MM.1S (cell line): ENCODE measurements around the gene CLNK.

ENCODE experiments used
- DNase-seq: peaks from one replicate; pipeline ENCODE4 v3.0.0-alpha.2; 2015
- H2AFZ ChIP-seq: fragments of 300-600 bp; sonication (generic); 2 replicates; pipeline ENCODE4 v1.6.0; 2016; ENCODE audit warnings: antibody characterized with exemption, low read length
- H3F3A ChIP-seq: fragments of 300-600 bp; sonication (generic); 2 replicates; pipeline ENCODE4 v1.6.1; 2016; ENCODE audit warnings: mild to moderate bottlenecking, antibody characterized with exemption, low read length, moderate library complexity, mixed read lengths; ENCODE audit not compliant: insufficient read depth
- H3K27ac ChIP-seq: fragments of 300-600 bp; sonication (generic); 2 replicates; pipeline ENCODE4 v1.5.1; 2016; ENCODE audit warnings: mild to moderate bottlenecking, low read length
- H3K27me3 ChIP-seq: fragments of 300-600 bp; sonication (generic); replicated peaks from 2 replicates; pipeline ENCODE4 v1.6.0; 2016; ENCODE audit warnings: low read length; ENCODE audit not compliant: insufficient read depth
- H3K36me3 ChIP-seq: fragments of 300-600 bp; sonication (generic); replicated peaks from 2 replicates; pipeline ENCODE4 v1.6.1; 2016; ENCODE audit warnings: mild to moderate bottlenecking, low read length, mixed read lengths; ENCODE audit not compliant: insufficient read depth
- H3K4me1 ChIP-seq: fragments of 300-600 bp; sonication (generic); 2 replicates; pipeline ENCODE4 v1.6.1; 2016; ENCODE audit warnings: low read length, mixed read lengths
- H3K4me2 ChIP-seq: fragments of 300-600 bp; sonication (generic); 2 replicates; pipeline ENCODE4 v1.6.0; 2016; ENCODE audit warnings: low read depth, low read length
- H3K4me3 ChIP-seq: fragments of 300-600 bp; sonication (generic); 2 replicates; pipeline ENCODE4 v1.5.1; 2016; ENCODE audit warnings: low read length, mixed read lengths
- H3K79me2 ChIP-seq: fragments of 300-600 bp; sonication (generic); 2 replicates; pipeline ENCODE4 v1.6.1; 2016; ENCODE audit warnings: mixed run types, low read length, mixed read lengths
- H3K9ac ChIP-seq: fragments of 300-600 bp; sonication (generic); 2 replicates; pipeline ENCODE4 v1.6.1; 2016; ENCODE audit warnings: low read length, mixed read lengths
- H3K9me2 ChIP-seq: fragments of 300-600 bp; sonication (generic); replicated peaks from 2 replicates; pipeline ENCODE4 v1.6.1; 2016; ENCODE audit warnings: mild to moderate bottlenecking, low read length, mixed read lengths; ENCODE audit not compliant: insufficient read depth
- H3K9me3 ChIP-seq: fragments of 300-600 bp; sonication (generic); replicated peaks from 2 replicates; pipeline ENCODE4 v1.6.1; 2016; ENCODE audit warnings: mild to moderate bottlenecking, low read length, mixed read lengths; ENCODE audit not compliant: insufficient read depth
- H4K20me1 ChIP-seq: fragments of 300-600 bp; sonication (generic); 2 replicates; pipeline ENCODE4 v1.6.1; 2016; ENCODE audit warnings: mild to moderate bottlenecking, low read length, moderate library complexity, mixed read lengths; ENCODE audit not compliant: insufficient read depth
- EZH2 ChIP-seq: fragments of 300-600 bp; sonication (generic); optimal IDR thresholded peaks from 2 replicates; pipeline ENCODE3; 2017; ENCODE audit warnings: low read depth, mild to moderate bottlenecking, antibody characterized with exemption, low read length, mixed read lengths
- EZH2phosphoT487 ChIP-seq: fragments of 300-600 bp; sonication (generic); IDR thresholded peaks from 2 replicates; pipeline ENCODE4 v1.6.1; 2018; ENCODE audit warnings: antibody characterized with exemption, low read length
- TF ChIP-seq, protein P1 (sequence below): fragments of 300-600 bp; sonication (generic); IDR thresholded peaks from 2 replicates; pipeline ENCODE4 v1.5.1; 2016; ENCODE audit warnings: antibody characterized with exemption, low read length, mixed read lengths

Gene CLNK

DNA sequence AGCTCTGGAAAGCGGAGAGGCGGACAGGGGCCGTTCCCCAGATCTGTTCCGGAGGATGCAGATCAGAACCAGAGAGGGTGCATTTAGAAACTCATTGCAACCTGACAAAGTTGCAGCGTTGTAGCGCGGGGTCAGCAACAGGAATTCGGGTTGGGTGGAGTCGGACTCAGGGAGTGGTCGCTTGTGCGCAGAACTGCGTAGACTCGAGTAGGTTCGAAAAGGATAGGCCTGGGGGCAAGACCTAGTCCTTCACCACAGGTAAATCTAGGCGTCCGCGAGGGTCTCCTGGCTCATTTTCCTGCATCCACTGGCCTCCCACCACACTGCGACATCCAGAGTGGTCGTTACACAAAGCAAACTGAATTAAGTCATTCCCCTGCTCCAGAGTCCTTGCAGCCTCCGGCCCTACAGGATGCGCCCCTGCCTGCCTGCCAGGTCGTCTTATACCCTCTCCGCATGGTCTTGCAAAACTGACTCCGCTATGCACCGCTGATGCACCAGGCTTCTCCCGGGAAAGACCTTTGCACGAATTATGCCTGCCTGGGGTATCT is 222.6 kb downstream of the CLNK start:
- Histone ChIP-seq H3K27me3 (0 out of 2 replicates have a peak, but pooled peaks cover 5% of the 10 kb centered on the region), H3K9me2 (no peaks in the 10 kb centered on the region), H4K20me1 (no peaks in the 10 kb centered on the region), H3K27ac (no peak overlapping the region), H3K4me3 (peak overlapping the region; percentile 24; the same call in 1 of the 2 replicates), H3K4me1 (no peaks in the 10 kb centered on the region), H3K4me2 (peak overlapping the region; percentile 82), H3K79me2 (no peaks in the 10 kb centered on the region), H3F3A (no peaks in the 10 kb centered on the region), H3K36me3 (no peaks in the 10 kb centered on the region), H3K9me3 (no peaks in the 10 kb centered on the region), H3K9ac (no peak overlapping the region), H2AFZ (peak overlapping the region; percentile 21; the same call in 1 of the 2 replicates)
- TF ChIP-seq EZH2phosphoT487 (no peak), EZH2 (no peak)
- TF ChIP-seq, protein P1, sequence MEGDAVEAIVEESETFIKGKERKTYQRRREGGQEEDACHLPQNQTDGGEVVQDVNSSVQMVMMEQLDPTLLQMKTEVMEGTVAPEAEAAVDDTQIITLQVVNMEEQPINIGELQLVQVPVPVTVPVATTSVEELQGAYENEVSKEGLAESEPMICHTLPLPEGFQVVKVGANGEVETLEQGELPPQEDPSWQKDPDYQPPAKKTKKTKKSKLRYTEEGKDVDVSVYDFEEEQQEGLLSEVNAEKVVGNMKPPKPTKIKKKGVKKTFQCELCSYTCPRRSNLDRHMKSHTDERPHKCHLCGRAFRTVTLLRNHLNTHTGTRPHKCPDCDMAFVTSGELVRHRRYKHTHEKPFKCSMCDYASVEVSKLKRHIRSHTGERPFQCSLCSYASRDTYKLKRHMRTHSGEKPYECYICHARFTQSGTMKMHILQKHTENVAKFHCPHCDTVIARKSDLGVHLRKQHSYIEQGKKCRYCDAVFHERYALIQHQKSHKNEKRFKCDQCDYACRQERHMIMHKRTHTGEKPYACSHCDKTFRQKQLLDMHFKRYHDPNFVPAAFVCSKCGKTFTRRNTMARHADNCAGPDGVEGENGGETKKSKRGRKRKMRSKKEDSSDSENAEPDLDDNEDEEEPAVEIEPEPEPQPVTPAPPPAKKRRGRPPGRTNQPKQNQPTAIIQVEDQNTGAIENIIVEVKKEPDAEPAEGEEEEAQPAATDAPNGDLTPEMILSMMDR = no peak
- DNase-seq = no peak

DNA sequence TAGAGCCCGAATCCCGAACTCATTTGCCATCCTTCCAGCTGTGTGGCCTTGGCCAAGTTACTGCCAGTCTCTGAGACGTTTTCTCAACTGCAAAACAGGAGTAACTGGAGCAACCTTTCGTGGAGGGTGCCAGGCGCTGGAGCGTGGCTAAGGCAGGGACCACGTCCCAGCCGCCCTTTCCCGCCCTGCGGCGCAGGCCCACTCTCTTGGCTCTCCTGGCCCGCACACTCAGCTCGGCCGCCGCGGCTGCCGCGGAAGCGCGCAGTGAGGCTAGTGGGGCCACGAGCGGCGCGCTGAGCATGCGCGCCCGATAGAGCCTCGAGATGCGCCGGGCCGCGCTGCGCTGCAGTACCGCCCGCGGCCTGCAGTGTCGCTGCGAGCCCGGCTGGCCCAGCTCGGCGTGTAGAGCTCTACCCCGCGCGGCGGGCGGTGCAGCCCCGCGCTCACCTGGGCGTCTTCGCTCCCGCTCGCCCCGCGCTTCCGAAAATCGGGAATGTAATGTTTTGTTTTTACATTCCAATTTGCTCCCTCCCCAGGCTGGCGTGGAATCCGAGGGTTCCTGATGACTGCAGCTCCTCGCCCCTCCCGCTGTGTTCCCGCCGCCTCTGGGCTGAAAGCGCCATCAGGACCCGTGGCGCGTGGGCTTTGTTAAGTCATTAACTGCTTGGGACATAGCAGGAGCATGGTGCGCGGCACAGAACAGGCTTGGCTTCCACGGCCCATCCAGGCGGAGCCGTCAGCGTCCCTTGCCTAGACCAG is 223.3 kb downstream of the CLNK start:
- no peaks in the 10 kb centered on the region for H3K9me2 ChIP-seq
- no peaks in the 10 kb centered on the region for H3K4me1 ChIP-seq
- H3K4me3 ChIP-seq = peak overlapping the region; percentile 48
- no peak overlapping the region for H3K27ac ChIP-seq
- peak overlapping the region; percentile 82 for H3K4me2 ChIP-seq
- H3F3A ChIP-seq = no peaks in the 10 kb centered on the region
- no peaks in the 10 kb centered on the region for H4K20me1 ChIP-seq
- no peaks in the 10 kb centered on the region for H3K9me3 ChIP-seq
- H3K9ac ChIP-seq = peak overlapping the region; percentile 15; the same call in 1 of the 2 replicates
- H3K36me3 ChIP-seq = no peaks in the 10 kb centered on the region
- no peak for TF ChIP-seq EZH2
- TF ChIP-seq, protein P1 = peak; percentile 77
- 0 out of 2 replicates have a peak, but pooled peaks cover 5% of the 10 kb centered on the region for H3K27me3 ChIP-seq
- peaks cover 3% of the 10 kb centered on the region for H3K79me2 ChIP-seq
- H2AFZ ChIP-seq = peak overlapping the region; percentile 73
- DNase-seq = peak; percentile 81

DNA sequence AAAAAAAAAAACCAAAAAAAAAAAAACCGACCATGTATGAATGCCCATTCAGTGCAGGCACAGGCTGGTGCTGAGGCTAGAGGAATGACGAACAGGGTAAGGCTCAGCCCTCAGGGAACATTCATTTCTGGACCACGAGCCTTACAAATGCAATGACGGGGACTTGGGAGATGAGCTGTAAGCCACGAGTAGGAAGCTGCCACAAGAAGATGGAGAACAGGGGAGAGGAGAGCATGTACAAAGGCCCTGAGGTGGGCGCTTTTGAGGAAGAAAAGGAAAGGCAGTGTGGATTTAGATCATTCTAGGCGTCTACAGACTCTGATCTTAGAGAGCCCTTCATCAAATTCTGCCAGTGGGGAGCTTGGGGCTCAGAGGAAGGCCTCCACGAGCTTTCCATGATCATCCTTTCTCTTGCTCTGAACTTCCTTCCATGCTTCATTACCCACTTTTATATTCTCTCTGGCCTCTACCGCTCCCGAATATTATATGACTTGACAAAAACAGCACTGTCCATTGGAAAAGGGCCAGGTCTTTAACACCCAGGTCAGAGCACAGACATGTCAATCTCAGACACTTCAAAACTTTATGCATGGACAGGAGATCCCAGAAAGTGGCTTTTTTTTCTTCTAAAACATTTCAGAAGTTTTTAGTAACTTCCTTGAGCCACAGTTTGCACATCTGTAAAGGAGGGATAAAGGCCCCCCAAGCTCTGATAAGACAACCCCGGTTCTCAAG is 224.1 kb downstream of the CLNK start:
- DNase-seq = no peak
- Histone ChIP-seq H3K4me3 (peak overlapping the region; percentile 48), H3K4me1 (no peaks in the 10 kb centered on the region), H3F3A (no peaks in the 10 kb centered on the region), H3K4me2 (peak overlapping the region; percentile 82), H2AFZ (peak overlapping the region; percentile 73), H3K27me3 (0 out of 2 replicates have a peak, but pooled peaks cover 5% of the 10 kb centered on the region), H3K9me3 (no peaks in the 10 kb centered on the region), H4K20me1 (no peaks in the 10 kb centered on the region), H3K36me3 (no peaks in the 10 kb centered on the region), H3K9me2 (no peaks in the 10 kb centered on the region), H3K27ac (no peak overlapping the region), H3K79me2 (peaks cover 5% of the 10 kb centered on the region), H3K9ac (no peak overlapping the region)
- TF ChIP-seq EZH2phosphoT487 (no peak), EZH2 (no peak)
- TF ChIP-seq, protein P1 = no peak
